ENCODE measurements around the gene PTPRT.

DNA sequence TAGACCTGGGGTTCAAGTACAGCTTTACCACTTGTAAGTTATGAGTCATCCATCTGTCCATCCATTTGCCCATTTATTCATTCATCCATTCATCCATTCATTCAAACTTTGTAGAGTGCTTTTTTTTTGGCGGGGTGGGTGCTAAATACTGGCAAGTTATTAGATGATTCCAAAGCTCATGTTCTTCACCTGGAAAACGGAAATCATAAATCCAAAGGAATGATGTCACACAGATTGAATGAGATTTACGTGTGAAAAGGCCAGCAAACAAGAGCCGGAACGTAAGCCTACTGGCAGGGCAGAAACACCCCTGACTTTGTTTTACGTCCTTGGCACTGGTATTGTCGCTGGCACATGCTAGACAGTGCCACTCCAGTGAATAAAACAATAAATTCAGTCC, 1090.6 kb downstream of the PTPRT start:
- no peak for TF ChIP-seq ZNF555 (tag by site-specific recombination; conservative IDR thresholded peaks at IDR 0.05)
- no peak for TF ChIP-seq SP2 (tag by site-specific recombination; IDR thresholded peaks at IDR 0.05)
- no peak for TF ChIP-seq ZNF768 (tag by site-specific recombination; IDR thresholded peaks at IDR 0.05)
- TF ChIP-seq ZBTB49 (tag by site-specific recombination; IDR thresholded peaks at IDR 0.05; ENCODE audit: low read depth) = no peak
- TF ChIP-seq ZNF184 (tag by site-specific recombination; IDR thresholded peaks at IDR 0.05) = no peak
